ENCODE results near the gene CIC.

Gene CIC

DNA sequence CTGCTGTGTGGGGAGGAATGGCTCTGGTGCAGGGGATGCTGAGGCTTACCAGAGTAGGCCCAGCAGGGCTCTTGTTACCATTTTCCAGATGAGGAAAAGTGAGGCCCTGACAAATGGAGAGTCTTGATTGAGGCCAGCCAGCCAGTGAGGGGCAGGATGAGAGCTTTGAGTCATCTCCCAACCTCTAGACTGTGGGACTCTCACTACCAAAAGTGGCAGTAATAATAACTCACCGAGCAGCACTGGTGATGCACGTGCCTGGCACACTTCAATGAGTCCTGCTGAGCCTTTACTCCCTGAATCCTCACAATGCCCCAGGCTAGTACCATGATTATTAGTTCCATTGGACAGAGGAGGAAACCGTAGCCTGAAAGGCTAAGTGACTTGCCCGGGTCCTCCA lies 7.8 kb downstream of the CIC start:
- TF ChIP-seq, protein P1, sequence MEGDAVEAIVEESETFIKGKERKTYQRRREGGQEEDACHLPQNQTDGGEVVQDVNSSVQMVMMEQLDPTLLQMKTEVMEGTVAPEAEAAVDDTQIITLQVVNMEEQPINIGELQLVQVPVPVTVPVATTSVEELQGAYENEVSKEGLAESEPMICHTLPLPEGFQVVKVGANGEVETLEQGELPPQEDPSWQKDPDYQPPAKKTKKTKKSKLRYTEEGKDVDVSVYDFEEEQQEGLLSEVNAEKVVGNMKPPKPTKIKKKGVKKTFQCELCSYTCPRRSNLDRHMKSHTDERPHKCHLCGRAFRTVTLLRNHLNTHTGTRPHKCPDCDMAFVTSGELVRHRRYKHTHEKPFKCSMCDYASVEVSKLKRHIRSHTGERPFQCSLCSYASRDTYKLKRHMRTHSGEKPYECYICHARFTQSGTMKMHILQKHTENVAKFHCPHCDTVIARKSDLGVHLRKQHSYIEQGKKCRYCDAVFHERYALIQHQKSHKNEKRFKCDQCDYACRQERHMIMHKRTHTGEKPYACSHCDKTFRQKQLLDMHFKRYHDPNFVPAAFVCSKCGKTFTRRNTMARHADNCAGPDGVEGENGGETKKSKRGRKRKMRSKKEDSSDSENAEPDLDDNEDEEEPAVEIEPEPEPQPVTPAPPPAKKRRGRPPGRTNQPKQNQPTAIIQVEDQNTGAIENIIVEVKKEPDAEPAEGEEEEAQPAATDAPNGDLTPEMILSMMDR (IDR thresholded peaks at IDR 0.05; ENCODE audit: borderline replicate concordance, control extremely low read depth, extremely low read depth, insufficient read depth, missing control alignments): no peak
- in situ Hi-C loops (cut with MboI; ENCODE audit: low sequenced_read_pairs, unreplicated experiment): no loop called here
- DNase-seq (ENCODE audit: low spot score): no peak

DNA sequence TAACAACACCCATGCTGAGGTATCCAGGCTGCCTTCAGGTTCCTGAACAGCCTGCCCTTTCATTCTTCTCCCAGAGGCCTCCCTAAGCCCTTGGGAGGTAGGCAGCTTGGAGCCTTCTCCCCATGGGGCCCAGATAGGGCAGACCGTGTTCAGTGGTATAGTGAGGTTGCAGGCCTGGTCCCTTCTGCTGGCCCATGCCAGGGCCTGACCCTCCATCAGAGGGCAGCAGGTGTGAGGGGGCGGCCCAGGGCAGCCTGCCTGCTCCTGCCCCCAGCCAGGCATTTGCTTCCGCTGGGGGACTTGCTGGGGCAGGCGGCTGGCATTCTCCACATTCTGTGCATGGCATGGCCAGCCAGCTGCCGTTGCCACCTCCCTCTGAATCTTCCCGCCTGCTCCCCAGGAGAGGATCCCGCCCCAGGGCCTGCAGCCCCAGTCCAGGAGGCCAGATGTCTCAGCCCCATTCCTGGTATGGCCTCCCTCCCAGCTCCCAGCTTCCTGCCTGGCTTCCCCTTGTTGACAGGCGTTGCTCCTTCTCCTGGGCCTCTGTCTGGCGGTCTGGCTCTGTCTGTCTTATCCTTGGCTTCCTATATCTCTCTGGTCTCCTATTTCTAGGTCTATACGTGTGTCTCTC lies 8.9 kb downstream of the CIC start:
- in situ Hi-C loops (cut with MboI; ENCODE audit: low sequenced_read_pairs, unreplicated experiment): no loop called here
- TF ChIP-seq, protein P1 (IDR thresholded peaks at IDR 0.05; ENCODE audit: borderline replicate concordance, control extremely low read depth, extremely low read depth, insufficient read depth, missing control alignments): no peak
- no peak for DNase-seq (ENCODE audit: low spot score)

DNA sequence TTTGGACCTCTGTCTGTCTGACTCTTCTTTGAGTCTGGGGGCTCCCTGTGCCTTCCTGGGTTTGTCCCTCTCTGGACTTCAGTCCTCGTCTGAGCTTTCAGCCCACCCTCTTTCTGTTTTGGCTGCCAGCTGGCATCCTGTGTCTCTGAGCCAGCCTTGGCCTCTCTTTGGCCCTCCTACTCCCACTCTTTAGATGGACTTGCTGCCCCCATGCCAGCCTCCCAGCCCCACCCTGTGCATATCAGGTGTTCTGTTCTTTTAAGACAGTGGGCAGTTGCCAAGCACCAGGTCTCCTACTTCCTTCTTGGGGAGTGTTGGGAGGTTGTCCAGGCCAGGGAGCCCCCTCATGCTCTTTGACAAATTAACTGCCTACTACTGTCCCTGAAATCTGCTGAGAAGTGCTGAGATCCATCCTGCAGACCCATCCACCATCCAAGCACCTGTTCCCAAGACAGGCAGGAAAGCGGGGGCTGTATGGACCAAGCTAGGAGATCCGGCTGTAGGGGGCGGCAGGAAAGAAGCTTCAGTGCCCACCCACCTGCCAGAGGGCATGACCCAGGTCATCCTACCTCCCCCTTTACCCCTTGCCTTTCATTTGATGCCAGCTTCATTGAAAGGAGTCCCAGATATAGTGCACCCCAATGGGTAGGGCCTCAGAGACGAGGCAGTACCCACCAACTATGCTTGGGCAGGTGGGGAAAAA lies 9.6 kb downstream of the CIC start:
- TF ChIP-seq, protein P1 (IDR thresholded peaks at IDR 0.05; ENCODE audit: borderline replicate concordance, control extremely low read depth, extremely low read depth, insufficient read depth, missing control alignments): no peak
- no peak for DNase-seq (ENCODE audit: low spot score)
- in situ Hi-C loops (cut with MboI; ENCODE audit: low sequenced_read_pairs, unreplicated experiment): no loop called here

DNA sequence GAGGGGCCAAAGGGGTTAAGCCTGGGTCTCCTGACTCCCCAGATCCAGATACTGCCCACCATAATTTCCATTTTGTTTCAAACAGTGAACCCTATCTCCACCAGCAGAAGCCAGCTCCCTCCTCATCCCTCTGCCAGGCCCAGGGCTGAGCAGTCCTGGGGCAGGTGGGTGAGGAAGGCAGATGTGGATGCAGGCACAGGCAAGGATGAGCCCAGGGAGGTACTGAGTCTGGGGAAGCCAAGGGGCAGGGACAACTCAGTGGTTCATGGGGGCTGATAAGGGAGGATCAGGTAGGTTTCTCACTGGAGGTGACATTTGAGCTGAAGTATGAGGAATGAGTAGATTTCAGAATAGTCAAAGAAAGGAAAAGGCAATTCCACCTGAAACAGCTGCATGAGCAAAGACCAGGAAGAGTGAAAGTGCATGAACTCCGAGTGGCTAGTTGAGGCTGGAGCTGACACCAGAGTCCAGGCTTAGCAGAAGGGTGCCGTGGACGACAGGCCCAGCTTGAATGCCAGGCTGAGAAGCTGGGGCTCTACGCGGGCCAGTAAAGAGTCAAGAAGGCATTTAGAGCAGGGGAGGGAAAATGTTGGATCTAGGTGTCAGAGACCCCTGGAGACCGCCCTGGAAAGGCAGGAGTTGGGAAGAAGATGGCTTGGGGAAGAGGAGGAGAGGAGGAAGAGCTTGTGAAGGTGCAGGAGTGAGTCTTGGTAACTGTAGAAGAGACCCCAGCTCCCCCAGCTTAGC lies 10.3 kb downstream of the CIC start:
- in situ Hi-C loops (cut with MboI; ENCODE audit: low sequenced_read_pairs, unreplicated experiment): no loop called here
- no peak for DNase-seq (ENCODE audit: low spot score)
- TF ChIP-seq, protein P1 (IDR thresholded peaks at IDR 0.05; ENCODE audit: borderline replicate concordance, control extremely low read depth, extremely low read depth, insufficient read depth, missing control alignments): no peak

DNA sequence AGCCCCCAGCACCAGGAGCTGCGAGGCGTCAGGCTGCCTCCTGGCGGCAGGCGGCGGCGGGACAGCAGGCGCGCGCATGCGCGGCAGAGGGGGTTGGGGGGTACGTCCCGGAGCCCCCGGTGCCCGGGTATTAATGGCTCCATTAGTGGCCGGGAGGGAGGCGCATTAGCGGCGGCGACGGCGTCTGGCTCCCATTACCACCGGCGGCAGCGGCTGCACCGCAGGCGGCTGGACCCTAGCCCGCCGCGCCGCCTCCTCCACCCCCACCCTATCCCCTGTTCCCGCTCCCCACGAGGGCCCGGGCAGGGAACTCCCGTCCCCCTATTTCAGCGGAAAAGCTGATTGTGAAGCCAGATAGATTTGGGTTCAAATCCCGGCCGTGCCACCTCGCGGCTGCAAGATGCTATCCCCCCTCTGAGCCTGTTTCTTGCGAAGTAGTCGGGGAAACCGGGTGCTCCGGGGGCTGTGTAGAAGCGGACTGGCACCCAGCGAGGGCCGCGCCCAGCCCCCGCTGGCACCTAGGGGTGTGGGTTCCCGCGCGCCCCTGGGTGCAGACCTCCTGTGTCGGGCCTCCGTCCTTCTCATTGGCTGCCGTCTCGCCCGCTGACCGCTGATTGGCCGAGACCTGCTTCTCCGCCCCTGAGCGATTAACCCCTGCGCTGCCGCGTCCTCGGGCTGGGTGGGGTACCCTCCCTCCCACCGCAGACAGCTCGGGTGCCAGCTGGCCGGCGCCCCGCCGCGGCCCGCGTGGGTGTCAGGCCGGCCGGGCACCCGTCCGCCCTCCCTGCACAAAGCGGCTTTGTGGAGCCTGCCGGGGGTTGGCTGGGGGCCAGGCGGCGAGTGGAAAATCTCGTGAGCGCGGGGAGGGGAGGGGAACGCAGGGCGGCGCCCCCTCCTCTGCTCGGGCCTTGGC lies 11.1 kb downstream of the CIC start:
- DNase-seq (ENCODE audit: low spot score): peak; percentile 93
- TF ChIP-seq, protein P1 (IDR thresholded peaks at IDR 0.05; ENCODE audit: borderline replicate concordance, control extremely low read depth, extremely low read depth, insufficient read depth, missing control alignments): peak; percentile 94
- in situ Hi-C loops (cut with MboI; ENCODE audit: low sequenced_read_pairs, unreplicated experiment): no loop called here

DNA sequence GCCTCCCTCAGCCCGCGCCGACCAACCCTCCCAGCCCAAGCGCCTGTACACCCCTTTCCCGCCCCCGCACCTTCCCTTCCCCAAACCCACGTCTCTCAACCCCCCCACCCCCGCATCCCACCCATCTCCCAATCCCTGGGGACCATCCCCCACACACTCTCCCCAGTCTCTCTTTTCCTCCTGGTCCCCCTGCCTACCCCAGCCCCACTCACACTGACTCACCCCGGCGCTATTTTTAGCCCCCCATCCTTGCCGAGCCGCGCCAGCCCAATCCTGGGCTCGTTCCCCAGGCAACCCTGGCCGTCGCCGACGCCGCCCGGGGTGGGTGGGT lies 11.7 kb downstream of the CIC start:
- TF ChIP-seq, protein P1 (IDR thresholded peaks at IDR 0.05; ENCODE audit: borderline replicate concordance, control extremely low read depth, extremely low read depth, insufficient read depth, missing control alignments): no peak
- no peak for DNase-seq (ENCODE audit: low spot score)
- in situ Hi-C loops (cut with MboI; ENCODE audit: low sequenced_read_pairs, unreplicated experiment): no loop called here

Measured in GM13976 (cell line).